ENCODE measurements around the gene CARS2. TPM values are rescaled to one million over a fixed set of nuclear protein-coding genes. Genes with fewer than 3 reads are reported as not detected.

The CARS2 gene
- total RNA-seq, 1 experiment from 2014 or later, result 41.9 TPM

GRCh38 chr13:110652764-110653163, 53.2 kb downstream of the CARS2 start:
- Histone ChIP-seq H3K27ac (ENCODE audit: insufficient read length, low read depth, low read length) (no peak overlapping the region), H3K4me2 (ENCODE audit: insufficient read depth, insufficient read length, low read length) (no peak overlapping the region), H2BK12ac (ENCODE audit: insufficient read length, low read depth, low read length) (no peak overlapping the region), H2BK5ac (ENCODE audit: insufficient read length, low read length) (no peak overlapping the region), H3K18ac (ENCODE audit: insufficient read length, low read depth, low read length) (no peak overlapping the region), H4K20me1 (ENCODE audit: control insufficient read depth, insufficient read depth, insufficient read length) (peaks cover 2% of the 10 kb centered on the region), H3K79me2 (ENCODE audit: insufficient read depth, low read length) (no peaks in the 10 kb centered on the region), H3K23me2 (ENCODE audit: insufficient read length, low read depth, low read length, poor library complexity, severe bottlenecking) (no peaks in the 10 kb centered on the region), H2BK15ac (ENCODE audit: low read depth, low read length) (no peak overlapping the region), H2AK5ac (ENCODE audit: insufficient read length, low read length) (no peak overlapping the region), H4K91ac (ENCODE audit: insufficient read length, low read depth, low read length) (no peak overlapping the region), H4K8ac (replicated peaks; ENCODE audit: insufficient read length, low read depth, low read length) (peak overlapping the region; percentile 19), H3K4me1 (ENCODE audit: insufficient read depth, low read length) (no peaks in the 10 kb centered on the region), H3K23ac (ENCODE audit: insufficient read length, low read depth, low read length) (no peak overlapping the region), H3K79me1 (ENCODE audit: insufficient read depth, low read depth, low read length, poor library complexity, severe bottlenecking) (no peaks in the 10 kb centered on the region), H3K56ac (ENCODE audit: insufficient read length, low read depth, low read length) (no peak overlapping the region), H3K14ac (ENCODE audit: insufficient read depth, low read length) (no peak overlapping the region; the same call in 1 of the 2 replicates), H2BK120ac (ENCODE audit: low read depth, low read length, poor library complexity, severe bottlenecking) (no peak overlapping the region), H2BK20ac (ENCODE audit: low read depth, low read length, poor library complexity, severe bottlenecking) (no peak overlapping the region), H4K5ac (ENCODE audit: insufficient read length, low read depth, low read length) (no peak overlapping the region), H3K27me3 (ENCODE audit: insufficient read depth, low read length) (no peaks in the 10 kb centered on the region), H2AFZ (ENCODE audit: low read length) (no peak overlapping the region), H3K9ac (ENCODE audit: extremely low read depth, insufficient read length, low read length) (no peak overlapping the region), H3T11ph (ENCODE audit: low read length) (no peak overlapping the region), H3K9me3 (ENCODE audit: control insufficient read depth, low read depth, low read length) (no peaks in the 10 kb centered on the region), H3K4ac (ENCODE audit: low read depth, low read length) (no peak overlapping the region)
- WGBS (ENCODE audit: extremely low coverage, insufficient read length, low lambda C conversion rate), result no CpG with 5 or more reads among the region's 10 CpGs
- Mint-ChIP-seq H3K36me3 (ENCODE audit: insufficient read depth in 1 of 3, low read depth in 3 of 3) (peaks cover 3 to 32% (median 28%) of the 10 kb centered on the region in 3 experiments), H3K27ac (0 out of 7 replicates have a peak overlapping the region, but pooled peaks of 1 of the 3 experiments have one; percentile 65), H3K4me1 (peaks cover 2 to 8% of the 10 kb centered on the region in 2 experiments), H3K4me3 (no peak overlapping the region), H3K9me3 (peaks cover 1% of the 10 kb centered on the region in 2 experiments), H3K27me3 (ENCODE audit: low read depth) (no peaks in the 10 kb centered on the region)
- DNase-seq, result no peak
- TF ChIP-seq, protein P1, sequence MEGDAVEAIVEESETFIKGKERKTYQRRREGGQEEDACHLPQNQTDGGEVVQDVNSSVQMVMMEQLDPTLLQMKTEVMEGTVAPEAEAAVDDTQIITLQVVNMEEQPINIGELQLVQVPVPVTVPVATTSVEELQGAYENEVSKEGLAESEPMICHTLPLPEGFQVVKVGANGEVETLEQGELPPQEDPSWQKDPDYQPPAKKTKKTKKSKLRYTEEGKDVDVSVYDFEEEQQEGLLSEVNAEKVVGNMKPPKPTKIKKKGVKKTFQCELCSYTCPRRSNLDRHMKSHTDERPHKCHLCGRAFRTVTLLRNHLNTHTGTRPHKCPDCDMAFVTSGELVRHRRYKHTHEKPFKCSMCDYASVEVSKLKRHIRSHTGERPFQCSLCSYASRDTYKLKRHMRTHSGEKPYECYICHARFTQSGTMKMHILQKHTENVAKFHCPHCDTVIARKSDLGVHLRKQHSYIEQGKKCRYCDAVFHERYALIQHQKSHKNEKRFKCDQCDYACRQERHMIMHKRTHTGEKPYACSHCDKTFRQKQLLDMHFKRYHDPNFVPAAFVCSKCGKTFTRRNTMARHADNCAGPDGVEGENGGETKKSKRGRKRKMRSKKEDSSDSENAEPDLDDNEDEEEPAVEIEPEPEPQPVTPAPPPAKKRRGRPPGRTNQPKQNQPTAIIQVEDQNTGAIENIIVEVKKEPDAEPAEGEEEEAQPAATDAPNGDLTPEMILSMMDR (conservative IDR thresholded peaks at IDR 0.05), result no peak
